Measurements from ENCODE around the gene NINJ2.

The NINJ2 gene

DNA sequence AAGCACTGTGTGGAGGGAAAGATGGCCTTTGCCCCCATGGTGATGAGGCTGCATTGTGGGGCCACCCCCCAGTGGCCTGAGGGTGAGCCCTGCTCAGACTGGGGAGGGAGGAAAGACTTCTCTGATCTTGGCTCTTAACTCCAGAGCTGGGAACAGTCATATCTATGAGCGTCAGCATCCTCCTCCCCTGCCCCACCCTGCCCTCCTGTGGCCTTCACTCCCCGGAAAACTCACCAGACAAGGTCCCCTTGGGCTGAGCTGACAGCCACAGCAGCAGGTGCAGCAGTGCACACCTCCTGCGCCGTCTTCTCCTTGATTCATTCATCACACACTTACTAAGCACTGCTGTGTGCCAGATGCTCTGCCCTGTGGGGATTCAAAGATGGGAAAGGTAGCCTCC is 104.7 kb downstream of the NINJ2 start:
- Histone ChIP-seq H3K4me3 (replicated peaks; ENCODE audit: low read depth, low read length) (no peak overlapping the region), H3K36me3 (ENCODE audit: control insufficient read depth, insufficient read depth, low read length) (peaks cover 2% of the 10 kb centered on the region), H3K27me3 (replicated peaks; ENCODE audit: control insufficient read depth, insufficient read depth, low read length) (no peaks in the 10 kb centered on the region)
- DNase-seq (ENCODE audit: extremely low read depth, insufficient read length) = no peak
- TF ChIP-seq, protein P1, sequence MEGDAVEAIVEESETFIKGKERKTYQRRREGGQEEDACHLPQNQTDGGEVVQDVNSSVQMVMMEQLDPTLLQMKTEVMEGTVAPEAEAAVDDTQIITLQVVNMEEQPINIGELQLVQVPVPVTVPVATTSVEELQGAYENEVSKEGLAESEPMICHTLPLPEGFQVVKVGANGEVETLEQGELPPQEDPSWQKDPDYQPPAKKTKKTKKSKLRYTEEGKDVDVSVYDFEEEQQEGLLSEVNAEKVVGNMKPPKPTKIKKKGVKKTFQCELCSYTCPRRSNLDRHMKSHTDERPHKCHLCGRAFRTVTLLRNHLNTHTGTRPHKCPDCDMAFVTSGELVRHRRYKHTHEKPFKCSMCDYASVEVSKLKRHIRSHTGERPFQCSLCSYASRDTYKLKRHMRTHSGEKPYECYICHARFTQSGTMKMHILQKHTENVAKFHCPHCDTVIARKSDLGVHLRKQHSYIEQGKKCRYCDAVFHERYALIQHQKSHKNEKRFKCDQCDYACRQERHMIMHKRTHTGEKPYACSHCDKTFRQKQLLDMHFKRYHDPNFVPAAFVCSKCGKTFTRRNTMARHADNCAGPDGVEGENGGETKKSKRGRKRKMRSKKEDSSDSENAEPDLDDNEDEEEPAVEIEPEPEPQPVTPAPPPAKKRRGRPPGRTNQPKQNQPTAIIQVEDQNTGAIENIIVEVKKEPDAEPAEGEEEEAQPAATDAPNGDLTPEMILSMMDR (IDR thresholded peaks at IDR 0.05; ENCODE audit: insufficient read depth, low read length, poor library complexity, severe bottlenecking) = no peak

DNA sequence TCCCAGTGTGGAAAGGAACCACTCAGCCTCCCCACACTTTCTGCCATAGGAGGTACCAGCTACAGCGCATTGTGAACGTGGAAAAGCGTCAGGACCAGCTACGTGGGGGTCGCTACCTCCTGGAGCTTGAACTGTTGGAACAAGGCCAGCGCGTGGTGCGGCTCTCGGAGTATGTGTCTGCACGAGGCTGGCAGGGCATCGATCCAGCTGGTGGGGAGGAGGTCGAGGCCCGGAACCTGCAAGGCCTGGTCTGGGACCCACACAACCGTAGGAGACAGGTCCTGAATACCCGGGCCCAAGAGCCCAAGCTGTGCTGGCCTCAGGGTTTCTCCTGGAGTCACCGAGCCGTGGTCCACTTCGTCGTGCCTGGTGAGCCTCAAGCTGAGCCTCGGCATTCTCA is 106.7 kb downstream of the NINJ2 start:
- Histone ChIP-seq H3K27me3 (replicated peaks; ENCODE audit: control insufficient read depth, insufficient read depth, low read length) (no peaks in the 10 kb centered on the region; the same call in 1 of the 2 replicates), H3K36me3 (ENCODE audit: control insufficient read depth, insufficient read depth, low read length) (peaks cover 2% of the 10 kb centered on the region), H3K4me3 (replicated peaks; ENCODE audit: low read depth, low read length) (no peak overlapping the region)
- DNase-seq (ENCODE audit: extremely low read depth, insufficient read length) = no peak
- TF ChIP-seq, protein P1 (IDR thresholded peaks at IDR 0.05; ENCODE audit: insufficient read depth, low read length, poor library complexity, severe bottlenecking) = no peak

DNA sequence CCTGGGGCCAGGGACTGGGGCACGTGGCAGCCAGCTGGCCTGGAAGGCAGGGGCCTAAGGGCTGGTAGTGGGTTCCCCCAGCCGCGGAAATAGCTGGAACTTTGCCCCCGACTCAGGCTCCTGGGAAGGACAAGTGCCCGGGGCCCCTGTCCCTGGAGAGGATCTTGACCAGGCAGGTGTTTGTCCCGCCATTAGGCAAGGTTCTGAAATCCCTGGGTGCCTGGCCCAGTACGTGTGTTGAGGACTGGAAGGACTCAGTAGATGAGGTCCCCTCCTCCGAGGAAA is 109.3 kb downstream of the NINJ2 start:
- peak overlapping the region; percentile 61 for H3K4me3 ChIP-seq (replicated peaks; ENCODE audit: low read depth, low read length)
- DNase-seq (ENCODE audit: extremely low read depth, insufficient read length) = no peak
- H3K27me3 ChIP-seq (replicated peaks; ENCODE audit: control insufficient read depth, insufficient read depth, low read length) = no peaks in the 10 kb centered on the region; the same call in none of the 2 replicates
- TF ChIP-seq, protein P1 (IDR thresholded peaks at IDR 0.05; ENCODE audit: insufficient read depth, low read length, poor library complexity, severe bottlenecking) = no peak
- H3K36me3 ChIP-seq (ENCODE audit: control insufficient read depth, insufficient read depth, low read length) = peaks cover 2% of the 10 kb centered on the region

DNA sequence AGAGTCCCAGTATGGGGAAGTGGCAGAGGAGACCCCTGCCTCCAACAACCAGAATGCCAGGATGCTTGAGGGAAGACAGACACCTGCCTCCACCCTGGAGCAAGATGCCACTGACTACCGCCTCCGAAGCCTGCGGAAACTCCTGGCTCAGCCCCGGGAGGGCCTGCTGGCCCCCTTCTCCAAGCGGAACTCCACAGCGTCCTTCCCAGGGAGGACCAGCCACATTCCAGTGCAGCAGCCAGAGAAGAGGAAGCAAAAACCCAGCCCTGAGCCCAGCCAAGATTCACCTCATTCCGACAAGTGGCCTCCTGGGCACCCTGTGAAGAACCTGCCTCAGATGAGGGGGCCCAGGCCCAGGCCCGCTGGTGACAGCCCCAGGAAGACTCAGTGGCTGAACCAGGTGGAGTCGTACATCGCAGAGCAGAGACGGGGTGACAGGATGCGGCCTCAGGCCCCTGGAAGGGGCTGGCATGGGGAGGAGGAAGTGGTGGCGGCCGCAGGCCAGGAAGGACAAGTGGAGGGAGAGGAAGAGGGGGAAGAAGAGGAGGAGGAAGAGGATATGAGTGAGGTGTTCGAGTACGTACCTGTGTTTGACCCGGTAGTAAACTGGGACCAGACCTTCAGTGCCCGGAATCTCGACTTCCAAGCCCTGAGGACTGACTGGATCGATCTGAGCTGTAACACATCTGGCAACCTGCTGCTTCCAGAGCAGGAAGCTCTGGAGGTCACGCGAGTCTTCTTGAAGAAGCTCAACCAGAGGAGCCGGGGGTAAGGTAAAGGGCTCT is 109.8 kb downstream of the NINJ2 start:
- TF ChIP-seq, protein P1 (IDR thresholded peaks at IDR 0.05; ENCODE audit: insufficient read depth, low read length, poor library complexity, severe bottlenecking) = no peak
- Histone ChIP-seq H3K27me3 (replicated peaks; ENCODE audit: control insufficient read depth, insufficient read depth, low read length) (no peaks in the 10 kb centered on the region; the same call in none of the 2 replicates), H3K36me3 (ENCODE audit: control insufficient read depth, insufficient read depth, low read length) (peaks cover 2% of the 10 kb centered on the region), H3K4me3 (replicated peaks; ENCODE audit: low read depth, low read length) (peak overlapping the region; percentile 61)
- DNase-seq (ENCODE audit: extremely low read depth, insufficient read length) = no peak

DNA sequence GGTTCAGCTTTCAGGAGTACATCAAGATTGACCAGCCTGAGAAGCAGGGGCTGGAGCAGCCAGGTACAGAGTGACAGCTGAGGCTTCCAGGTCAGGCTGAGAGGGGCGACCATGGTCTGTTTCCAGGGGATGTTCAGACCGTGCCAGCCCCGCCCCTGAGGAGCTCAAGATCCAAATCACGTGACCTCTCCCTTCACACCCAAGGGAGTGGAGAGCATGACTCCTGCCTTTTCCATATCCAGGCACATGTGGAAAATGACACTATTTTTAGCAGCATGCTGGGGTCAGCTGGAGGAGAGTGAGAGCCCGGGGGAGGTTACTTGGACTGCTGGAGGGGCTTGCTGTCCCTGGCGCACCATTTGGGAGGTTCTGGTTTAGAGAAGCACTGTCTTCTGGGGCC is 110.8 kb downstream of the NINJ2 start:
- H3K27me3 ChIP-seq (replicated peaks; ENCODE audit: control insufficient read depth, insufficient read depth, low read length) = no peaks in the 10 kb centered on the region; the same call in none of the 2 replicates
- no peak overlapping the region for H3K4me3 ChIP-seq (replicated peaks; ENCODE audit: low read depth, low read length)
- no peak for DNase-seq (ENCODE audit: extremely low read depth, insufficient read length)
- no peaks in the 10 kb centered on the region; the same call in 1 of the 2 replicates for H3K36me3 ChIP-seq (ENCODE audit: control insufficient read depth, insufficient read depth, low read length)
- TF ChIP-seq, protein P1 (IDR thresholded peaks at IDR 0.05; ENCODE audit: insufficient read depth, low read length, poor library complexity, severe bottlenecking) = no peak
